OCI-LY7 (cell line): ENCODE measurements around the gene PMF1. TPM values are rescaled to one million over a fixed set of nuclear protein-coding genes. Genes with fewer than 3 reads are reported as not detected.

Experiments
- Bru-seq: library from RNA; stranded (reverse); fragments of 400-500 nt; gene quantifications from one replicate; lab custom pipeline; 2021; lab: Mats Ljungman, UMichigan
- BruChase-seq, 2 experiments: library from RNA; stranded (reverse); fragments of 400-500 nt; gene quantifications; one replicate each; lab custom pipeline; 2021; lab: Mats Ljungman, UMichigan
- BruUV-seq: library from RNA; stranded (reverse); fragments of 400-500 nt; replicated peaks from 2 replicates; lab custom pipeline; 2021; lab: Mats Ljungman, UMichigan
- CTCF ChIA-PET: fragments of 300-600 bp; sonication (Branson Sonifier 250); formaldehyde crosslinking; loops from one replicate; lab custom pipeline; 2022; ENCODE audit warnings: antibody characterized with exemption; ENCODE audit not compliant: unreplicated experiment; lab: Charles Lee
- POLR2A ChIA-PET: fragments of 300-600 bp; sonication (Branson Sonifier 250); formaldehyde crosslinking; loops from one replicate; lab custom pipeline; 2022; ENCODE audit warnings: antibody characterized with exemption; lab: Charles Lee
- DNase-seq: peaks from one replicate; pipeline ENCODE4 v3.0.0-alpha.2; 2015; ENCODE audit warnings: low spot score
- H2AFZ ChIP-seq: fragments of 200-600 bp; sonication (generic), shearing (Covaris generic); 2 replicates; pipeline ENCODE4 v1.6.1; 2014; ENCODE audit warnings: mild to moderate bottlenecking, antibody characterized with exemption, low read length, moderate library complexity
- H3K27ac ChIP-seq: fragments of 200-600 bp; sonication (generic); 2 replicates; pipeline ENCODE4 v1.5.1; 2014; ENCODE audit warnings: mixed run types, low read depth, mild to moderate bottlenecking, moderate library complexity, low read length, inconsistent platforms; ENCODE audit not compliant: poor library complexity, severe bottlenecking
- H3K36me3 ChIP-seq: fragments of 200-600 bp; sonication (generic); 2 replicates; pipeline ENCODE4 v1.6.1; 2014; ENCODE audit warnings: mild to moderate bottlenecking, antibody characterized with exemption, low read length, moderate library complexity, mixed read lengths; ENCODE audit not compliant: insufficient read depth
- H3K4me1 ChIP-seq: fragments of 200-600 bp; sonication (generic); 2 replicates; pipeline ENCODE4 v1.5.1; 2014; ENCODE audit warnings: mild to moderate bottlenecking, low read length; ENCODE audit not compliant: insufficient read depth, poor library complexity, severe bottlenecking
- H3K4me2 ChIP-seq: fragments of 200-600 bp; sonication (generic); 2 replicates; pipeline ENCODE4 v1.6.1; 2014; ENCODE audit warnings: mild to moderate bottlenecking, low read length
- H3K4me3 ChIP-seq: fragments of 200-600 bp; sonication (generic); 2 replicates; pipeline ENCODE4 v1.5.1; 2014; ENCODE audit warnings: mild to moderate bottlenecking, low read depth, low read length; ENCODE audit not compliant: poor library complexity, severe bottlenecking
- H3K79me2 ChIP-seq: fragments of 200-600 bp; sonication (generic); 2 replicates; pipeline ENCODE4 v1.6.1; 2016; ENCODE audit warnings: low read depth, mild to moderate bottlenecking, low read length, moderate library complexity, mixed read lengths; ENCODE audit not compliant: insufficient read depth
- H3K9me2 ChIP-seq: fragments of 200-600 bp; sonication (generic); 2 replicates; pipeline ENCODE4 v1.6.1; 2016; ENCODE audit warnings: mild to moderate bottlenecking, low read length, mixed read lengths; ENCODE audit not compliant: insufficient read depth
- H3K9me3 ChIP-seq: fragments of 200-600 bp; sonication (generic); 2 replicates; pipeline ENCODE4 v1.6.1; 2014; ENCODE audit warnings: mild to moderate bottlenecking, mixed run types, low read length, mixed read lengths
- H4K20me1 ChIP-seq: fragments of 200-600 bp; sonication (generic); 2 replicates; pipeline ENCODE4 v1.6.1; 2014; ENCODE audit warnings: mild to moderate bottlenecking, antibody characterized with exemption, low read length, moderate library complexity, mixed read lengths; ENCODE audit not compliant: insufficient read depth
- CTCF ChIP-seq: fragments of 200-600 bp; sonication (generic); conservative IDR thresholded peaks from 2 replicates; pipeline ENCODE4 v1.5.1; 2014; ENCODE audit warnings: mild to moderate bottlenecking, antibody characterized with exemption, low read length, moderate library complexity, mixed read lengths
- EZH2phosphoT487 ChIP-seq: fragments of 200-600 bp; sonication (generic); IDR thresholded peaks from 2 replicates; pipeline ENCODE4 v1.6.1; 2018; ENCODE audit warnings: low read depth, borderline replicate concordance, mild to moderate bottlenecking, mixed run types, antibody characterized with exemption, low read length, moderate library complexity, mixed read lengths
- intact Hi-C: fragments of 100-400 bp; cut with micrococcal nuclease; formaldehyde crosslinking; loops from one replicate; pipeline ENCODE4 v1.10.0; 2022; ENCODE audit not compliant: unreplicated experiment
- long read RNA-seq: library from polyadenylated mRNA; stranded (forward); transcript quantifications from one replicate; pipeline ENCODE4 v2.0.0, GENCODE V29; 2022
- total RNA-seq, 2 experiments: library from RNA; depleted of rRNA in 1 of 2; stranded (reverse); fragments of >200 nt in 1 of 2; shearing (Covaris generic) in 1 of 2; gene quantifications; 2 replicates each; pipeline ENCODE4 v1.2.3, GENCODE V29; 2014 to 2022

Gene PMF1
- total RNA-seq (2014; rRNA removed; shearing (Covaris generic)) (82.5 and 88.3 TPM in 2 replicates), total RNA-seq (2022) (67.5 and 75.5 TPM in 2 replicates), Bru-seq, nascent RNA (percentile 81 among the genes with signal in this experiment), BruChase-seq, experiment 1, labeled RNA remaining after a 6-hour chase (percentile 96 among the genes with signal in this experiment), BruChase-seq, experiment 2, labeled RNA remaining after a 2-hour chase (percentile 89 among the genes with signal in this experiment)
- long read RNA-seq, transcript PMF1-202 (5 exons, 1,068 nt), result major isoform, 69 of 79 reads
- long read RNA-seq, partial matches to known transcripts, result 0 of 79 reads
- long read RNA-seq, other reads (novel, unspliced or antisense), result 3 of 79 reads

- ChIA-PET CTCF (interaction anchor here (0.6 to 1.0 kb wide), 5 partner anchors 9 to 61 kb away, joined by 3 to 11 read pairs (median 4); partner anchors contain the start of gene SLC25A44), POLR2A (interaction anchor here (0.5 to 2.9 kb wide), 18 partner anchors 9 to 111 kb away, joined by 3 to 18 read pairs (median 4); partner anchors contain the start of genes SEMA4A, SLC25A44 and SMG5)
- Histone ChIP-seq H3K4me1 (peaks cover 16% of the 10 kb centered on the region), H3K27ac (peak within 1 kb of the TSS; percentile 74), H2AFZ (peak within 1 kb of the TSS; percentile 78; the same call in 1 of the 2 replicates), H3K9me2 (no peaks in the 10 kb centered on the region), H3K79me2 (peaks cover 29% of the 10 kb centered on the region), H3K4me2 (peak within 1 kb of the TSS; percentile 90), H3K4me3 (peak within 1 kb of the TSS; percentile 78), H3K36me3 (peaks cover 52% of the 10 kb centered on the region), H3K9me3 (no peaks in the 10 kb centered on the region), H4K20me1 (no peaks in the 10 kb centered on the region)
- peak; percentile 96 for DNase-seq
- TSS peak; percentile 84 for BruUV-seq
- intact Hi-C loops, result loop anchor here (1.0 to 5.0 kb wide), 3 partner anchors 56 to 121 kb away; no protein-coding TSS in a partner anchor
- TF ChIP-seq CTCF (no peak), EZH2phosphoT487 (no peak)
Observed at GRCh38 chr1:156212833-156213643, at the start of gene PMF1. TSS of gene PMF1 (plus strand) at chr1:156213007. CDS start at chr1:156213016, 9 bp downstream.

GRCh38 chr1:156163712-156164111 lies 49.1 kb upstream of the PMF1 start:
- no peaks in the 10 kb centered on the region for H4K20me1 ChIP-seq
- ChIA-PET CTCF (no interaction called here), POLR2A (interaction anchor here (0.6 to 5.2 kb wide), 9 partner anchors 9 to 29 kb away, joined by 3 to 21 read pairs (median 3); no protein-coding TSS in a partner anchor)
- H3K36me3 ChIP-seq, result peaks cover 95% of the 10 kb centered on the region
- H3K4me3 ChIP-seq, result no peak overlapping the region
- peaks cover 37% of the 10 kb centered on the region for H3K4me1 ChIP-seq
- TF ChIP-seq CTCF (no peak), EZH2phosphoT487 (no peak)
- no peak overlapping the region for H3K4me2 ChIP-seq
- peaks cover 9% of the 10 kb centered on the region; the same call in 1 of the 2 replicates for H3K9me3 ChIP-seq
- no peak overlapping the region for H2AFZ ChIP-seq
- intact Hi-C loops, result no loop called here
- no peak for DNase-seq
- BruUV-seq, result no TSS peak
- no peak overlapping the region for H3K27ac ChIP-seq
- peaks cover 15% of the 10 kb centered on the region; the same call in 1 of the 2 replicates for H3K79me2 ChIP-seq
- no peaks in the 10 kb centered on the region for H3K9me2 ChIP-seq
